Gastrocnemius medialis (tissue), 4 donors: ENCODE measurements around the gene ZNF300. TPM values are rescaled to one million over a fixed set of nuclear protein-coding genes. Genes with fewer than 3 reads are reported as not detected.
A peak's percentile ranks its signal among the peaks of the same experiment; 100 is the strongest.

Experiments used
- ATAC-seq, 2 donors: fragments of 150-250 bp; one replicate each; pipeline ENCODE4 v1.9.1; 2016
- DNase-seq, 2 donors: peaks; one replicate each; pipeline ENCODE4 v3.0.0-alpha.2; 2019
- H3K27ac ChIP-seq, 4 donors: fragments of 200-600 bp; sonication (generic); 1 replicate in 1 of 4; 2 replicates in 3 of 4; pipeline ENCODE4 v1.5.1; 2016 to 2018; ENCODE audit warnings: mild to moderate bottlenecking in 2 of 4, moderate library complexity in 1 of 4
- H3K27me3 ChIP-seq, 3 donors: fragments of 200-600 bp; sonication (generic) in 2 of 3; 1 replicate in 1 of 3; 2 replicates in 2 of 3; pipeline versions ENCODE4 v1.5.1 to v1.6.0; 2016 to 2019; ENCODE audit warnings: mild to moderate bottlenecking in 1 of 3, moderate library complexity in 1 of 3
- H3K36me3 ChIP-seq, 2 donors: fragments of 200-600 bp; sonication (generic) in 1 of 2; one replicate each; pipeline ENCODE4 v1.5.1; 2017 to 2018
- H3K4me1 ChIP-seq, 2 donors: fragments of 200-600 bp; sonication (generic) in 1 of 2; one replicate each; pipeline ENCODE4 v1.5.1; 2016 to 2017; ENCODE audit warnings: mild to moderate bottlenecking in 2 of 2
- H3K4me3 ChIP-seq, 4 donors: fragments of 200-600 bp; sonication (generic) in 3 of 4; 1 replicate in 1 of 4; 2 replicates in 3 of 4; pipeline ENCODE4 v1.5.1; 2016 to 2019; ENCODE audit warnings: mild to moderate bottlenecking in 2 of 4
- H3K9me3 ChIP-seq, 3 donors: fragments of 200-600 bp; sonication (generic) in 2 of 3; 1 replicate in 1 of 3; 2 replicates in 2 of 3; pipeline ENCODE4 v1.5.1; 2016 to 2019
- CTCF ChIP-seq, 5 experiments: fragments of 450-650 bp in 3 of 5; fragments of 200-600 bp in 2 of 5; sonication (generic) in 2 of 5; IDR thresholded peaks in 4 of 5; conservative IDR thresholded peaks in 1 of 5; 1 replicate in 4 of 5; 2 replicates in 1 of 5; pipeline ENCODE4 v1.5.1; 2016 to 2019; ENCODE audit warnings: antibody characterized with exemption in 5 of 5, mild to moderate bottlenecking in 3 of 5, moderate library complexity in 3 of 5
- POLR2A ChIP-seq, 2 donors: fragments of 450-650 bp; IDR thresholded peaks; one replicate each; pipeline ENCODE4 v1.6.1; 2017; ENCODE audit warnings: antibody characterized with exemption in 2 of 2, mild to moderate bottlenecking in 2 of 2, moderate library complexity in 2 of 2
- in situ Hi-C, 4 donors: fragments of 200-750 bp; cut with MboI; loops; one replicate each; pipeline versions ENCODE4 v1.15.0 to v1.8.0; 2017; ENCODE audit warnings: low sequenced_read_pairs in 4 of 4
- intact Hi-C: fragments of 100-400 bp; cut with DNase I; formaldehyde crosslinking; loops from one replicate; pipeline ENCODE4 v1.15.1; 2023; ENCODE audit warnings: low total_unique reads
- total RNA-seq, 4 donors: library from RNA; depleted of rRNA; stranded (reverse); fragments of >200 nt; gene quantifications; one replicate each; pipeline versions ENCODE4 v1.1.0 to v1.2.3, GENCODE V29; 2016

Gene ZNF300
- total RNA-seq, 4 donors from 2014 or later: 0.07 to 0.36 (median 0.25) TPM

GRCh38 chr5:150945486-150945885 lies 40.7 kb upstream of the ZNF300 start:
- ATAC-seq (no peak), DNase-seq (no peak)
- H3K27me3 ChIP-seq: no peaks in the 10 kb centered on the region
- H3K36me3 ChIP-seq: peaks cover 0 to 33% of the 10 kb centered on the region in 2 donors
- intact Hi-C loops (no loop called here), in situ Hi-C loops (no loop called here)
- TF ChIP-seq POLR2A (IDR thresholded peaks at IDR 0.05): no peak
- TF ChIP-seq CTCF (IDR thresholded peaks at IDR 0.05 in 4 of 5, conservative IDR thresholded peaks at IDR 0.05 in 1 of 5): no peak
- H3K4me3 ChIP-seq: peak overlapping the region; percentile 64 to 73 (median 70)
- no peaks in the 10 kb centered on the region for H3K4me1 ChIP-seq
- H3K9me3 ChIP-seq: peaks cover 0 to 43% (median 3%) of the 10 kb centered on the region in 3 donors
- H3K27ac ChIP-seq: no peak overlapping the region

- H3K27me3 ChIP-seq: no peaks in the 10 kb centered on the region
- H3K9me3 ChIP-seq: peaks cover 18 to 77% (median 23%) of the 10 kb centered on the region in 3 donors
- in situ Hi-C loops: no loop called here
- intact Hi-C loops: no loop called here
- ATAC-seq (no peak), DNase-seq (no peak)
- no peaks in the 10 kb centered on the region for H3K4me1 ChIP-seq
- H3K36me3 ChIP-seq: peaks cover 5 to 42% of the 10 kb centered on the region in 2 donors
- no peak overlapping the region for H3K27ac ChIP-seq
- no peak overlapping the region for H3K4me3 ChIP-seq
- TF ChIP-seq CTCF (IDR thresholded peaks at IDR 0.05 in 4 of 5, conservative IDR thresholded peaks at IDR 0.05 in 1 of 5) (no peak), POLR2A (IDR thresholded peaks at IDR 0.05) (no peak)
These were observed 26.7 kb upstream of the ZNF300 start for GRCh38 chr5:150931368-150931965.

GRCh38 chr5:150918613-150919012 lies 13.8 kb upstream of the ZNF300 start:
- H3K27me3 ChIP-seq: no peaks in the 10 kb centered on the region
- peaks cover 0 to 26% (median 0%) of the 10 kb centered on the region in 3 donors for H3K9me3 ChIP-seq
- no peak for DNase-seq

GRCh38 chr5:150912312-150912814 lies 7.6 kb upstream of the ZNF300 start:
- TF ChIP-seq CTCF (IDR thresholded peaks at IDR 0.05 in 4 of 5, conservative IDR thresholded peaks at IDR 0.05 in 1 of 5): no peak
- TF ChIP-seq POLR2A (IDR thresholded peaks at IDR 0.05): no peak
- intact Hi-C loops: no loop called here
- Histone ChIP-seq H3K27me3 (no peaks in the 10 kb centered on the region), H3K4me1 (no peaks in the 10 kb centered on the region), H3K4me3 (no peak overlapping the region), H3K36me3 (peaks cover 0 to 7% of the 10 kb centered on the region in 2 donors), H3K27ac (no peak overlapping the region), H3K9me3 (peaks cover 0 to 23% (median 4%) of the 10 kb centered on the region in 3 donors)
- ATAC-seq: no peak
- in situ Hi-C loops: no loop called here
- DNase-seq: no peak

More at GRCh38 chr5:150918613-150919012, 13.8 kb upstream of the ZNF300 start:
- in situ Hi-C loops (no loop called here), intact Hi-C loops (no loop called here)
- H3K36me3 ChIP-seq: no peaks in the 10 kb centered on the region
- no peak overlapping the region for H3K4me3 ChIP-seq
- no peaks in the 10 kb centered on the region for H3K4me1 ChIP-seq
- TF ChIP-seq POLR2A (IDR thresholded peaks at IDR 0.05): no peak
- TF ChIP-seq CTCF (IDR thresholded peaks at IDR 0.05 in 4 of 5, conservative IDR thresholded peaks at IDR 0.05 in 1 of 5): no peak
- H3K27ac ChIP-seq: no peak overlapping the region
- no peak for ATAC-seq
